T-cell (primary cell): Measurements from ENCODE around the gene DHRSX. TPM values are rescaled to one million over a fixed set of nuclear protein-coding genes. Genes with fewer than 3 reads are reported as not detected.
"Not testable (repeated sequence)": the region's sequence is repeated elsewhere in the genome, so short reads cannot be mapped to it uniquely, and the experiment has no call there.

Source experiments
- ATAC-seq, 4 experiments: fragments of 200-7000 bp in 3 of 4; fragments of 150-1000 bp in 1 of 4; cut with Tn5 transposase; replicated peaks in 1 of 4; 1 replicate in 3 of 4; 2 replicates in 1 of 4; pipeline ENCODE4 v1.10.0; 2021; ENCODE audit warnings: moderate library complexity in 3 of 4, mild to moderate bottlenecking in 2 of 4, moderate number of reproducible peaks in 1 of 4
- CTCF ChIA-PET, 2 donors: fragments of 300-600 bp; sonication (Branson Sonifier 250); formaldehyde crosslinking; loops; one replicate each; lab custom pipeline; 2022; ENCODE audit warnings: antibody characterized with exemption in 2 of 2; lab: Charles Lee
- POLR2A ChIA-PET, 2 donors: fragments of 300-600 bp; sonication (Branson Sonifier 250); formaldehyde crosslinking; loops; one replicate each; lab custom pipeline; 2022; ENCODE audit warnings: antibody characterized with exemption in 2 of 2; lab: Charles Lee
- DNase-seq, 35 experiments: peaks; one replicate each; pipeline versions ENCODE4 v3.0.0 to v3.0.0-alpha.2; 2013 to 2023
- H3K27ac ChIP-seq: one replicate; pipeline ENCODE4 v1.5.1; 2013; ENCODE audit warnings: low read length
- H3K27me3 ChIP-seq, 2 experiments: replicated peaks in 1 of 2; 1 replicate in 1 of 2; 2 replicates in 1 of 2; pipeline versions ENCODE4 v1.6.1 to v1.7.0; 2013; ENCODE audit warnings: low read length in 1 of 2, mixed read lengths in 1 of 2; ENCODE audit not compliant: control insufficient read depth in 2 of 2, insufficient read depth in 2 of 2; ENCODE audit errors: extremely low read depth in 1 of 2
- H3K36me3 ChIP-seq, 2 donors: 1 replicate in 1 of 2; 2 replicates in 1 of 2; pipeline versions ENCODE4 v1.6.1 to v1.7.0; 2013; ENCODE audit warnings: low read length in 1 of 2; ENCODE audit not compliant: control insufficient read depth in 2 of 2, insufficient read depth in 1 of 2; ENCODE audit errors: extremely low read depth in 1 of 2
- H3K4me1 ChIP-seq, 2 experiments: 1 replicate in 1 of 2; 2 replicates in 1 of 2; pipeline versions ENCODE4 v1.6.1 to v1.7.0; 2013; ENCODE audit warnings: low read length in 2 of 2, mixed read lengths in 1 of 2; ENCODE audit not compliant: insufficient read depth in 2 of 2, control insufficient read depth in 1 of 2; ENCODE audit errors: extremely low read depth in 1 of 2
- H3K4me3 ChIP-seq, 2 donors: 1 replicate in 1 of 2; 2 replicates in 1 of 2; pipeline versions ENCODE4 v1.5.1 to v1.7.0; 2013; ENCODE audit warnings: mild to moderate bottlenecking in 2 of 2, low read length in 1 of 2, moderate library complexity in 1 of 2; ENCODE audit not compliant: control insufficient read depth in 1 of 2; ENCODE audit errors: extremely low read depth in 1 of 2
- H3K9me3 ChIP-seq: 2 replicates; pipeline ENCODE4 v1.7.0; 2013
- H3K27ac Mint-ChIP-seq, 2 donors: one replicate each; pipeline ENCODE4 v1.8.0; 2020 to 2021; ENCODE audit warnings: mild to moderate bottlenecking in 2 of 2, mixed read lengths in 2 of 2
- H3K27me3 Mint-ChIP-seq, 2 donors: one replicate each; pipeline ENCODE4 v1.8.0; 2021 to 2022; ENCODE audit warnings: mixed read lengths in 2 of 2
- H3K36me3 Mint-ChIP-seq: one replicate; pipeline ENCODE4 v1.8.0; 2021; ENCODE audit warnings: mixed read lengths
- H3K4me1 Mint-ChIP-seq, 3 donors: one replicate each; pipeline ENCODE4 v1.8.0; 2020 to 2022; ENCODE audit warnings: mixed read lengths in 3 of 3, mild to moderate bottlenecking in 1 of 3
- H3K4me3 Mint-ChIP-seq, 3 donors: one replicate each; pipeline ENCODE4 v1.8.0; 2020 to 2022; ENCODE audit warnings: mild to moderate bottlenecking in 3 of 3, mixed read lengths in 3 of 3, moderate library complexity in 3 of 3
- H3K9me3 Mint-ChIP-seq, 3 donors: one replicate each; pipeline ENCODE4 v1.8.0; 2020 to 2022; ENCODE audit warnings: mixed read lengths in 3 of 3
- WGBS: methylation state at CpG from one replicate; pipeline ENCODE4 v1.1.5; 2013; ENCODE audit warnings: missing lambda C conversion rate; ENCODE audit not compliant: insufficient coverage; 5-methylcytosine and 5-hydroxymethylcytosine counted together
- total RNA-seq, 35 experiments: library from RNA in 6 of 35; stranded (reverse) in 6 of 35; fragments of 120-200 nt in 1 of 35; gene quantifications; one replicate each; pipeline versions ENCODE4 v1.2.1 to v1.2.4 and lab custom pipeline; 2013 to 2026

The DHRSX gene
- total RNA-seq, 5 donors from 2014 or later (not counting 1 experiment from before 2014, with no cell fraction given), result 13.2 to 20.0 (median 15.9) TPM

DNA sequence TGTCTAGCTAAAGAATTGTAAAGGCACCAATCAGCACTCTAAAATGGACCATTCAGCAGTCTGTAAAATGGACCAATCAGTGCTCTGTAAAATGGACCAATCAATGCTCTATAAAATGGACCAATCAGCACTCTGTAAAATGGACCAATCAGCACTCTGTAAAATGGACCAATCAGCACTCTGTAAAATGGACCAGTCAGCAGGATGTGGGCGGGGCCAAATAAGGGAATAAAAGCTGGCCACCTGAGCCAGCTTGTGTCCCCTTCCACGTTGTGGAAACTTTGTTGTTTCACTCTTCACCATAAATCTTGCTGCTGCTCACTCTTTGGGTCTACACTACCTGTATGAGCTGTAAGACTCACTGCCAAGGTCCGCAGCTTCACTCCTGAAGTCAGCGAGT, 230.0 kb downstream of the DHRSX start:
- H3K9me3 ChIP-seq, H3K9me3 Mint-ChIP-seq, H3K27me3 ChIP-seq, DNase-seq, H3K4me3 ChIP-seq, H3K4me1 Mint-ChIP-seq, CTCF ChIA-PET, POLR2A ChIA-PET, H3K4me3 Mint-ChIP-seq, H3K27ac Mint-ChIP-seq, ATAC-seq, H3K27me3 Mint-ChIP-seq, H3K36me3 ChIP-seq, H3K4me1 ChIP-seq, H3K27ac ChIP-seq: not testable (repeated sequence)
- WGBS, result 94% methylated on average over 3 of the region's 4 CpGs
- H3K36me3 Mint-ChIP-seq, result peaks cover 56% of the 10 kb centered on the region

GRCh38 chrX:2267890-2268289, 232.9 kb downstream of the DHRSX start:
- H3K27me3 ChIP-seq, result no peaks in the 10 kb centered on the region
- Mint-ChIP-seq H3K27ac (no peak overlapping the region), H3K27me3 (no peaks in the 10 kb centered on the region), H3K9me3 (peaks cover 0 to 3% (median 0%) of the 10 kb centered on the region in 3 donors), H3K4me3 (peak overlapping the region in 1 of 3 donors; percentile 13), H3K36me3 (peaks cover 58% of the 10 kb centered on the region), H3K4me1 (no peaks in the 10 kb centered on the region)
- POLR2A ChIA-PET, result no interaction called here
- H3K4me1 ChIP-seq, result no peaks in the 10 kb centered on the region
- ATAC-seq (no peak), DNase-seq (no peak)
- WGBS, result 100% methylated on average over 4 of the region's 8 CpGs
- no peaks in the 10 kb centered on the region for H3K9me3 ChIP-seq
- H3K27ac ChIP-seq, result no peak overlapping the region
- peaks cover 10 to 11% of the 10 kb centered on the region in 2 donors for H3K36me3 ChIP-seq
- CTCF ChIA-PET, result no interaction called here
- no peak overlapping the region for H3K4me3 ChIP-seq

- Histone ChIP-seq H3K9me3 (no peaks in the 10 kb centered on the region), H3K36me3 (peaks cover 10 to 11% of the 10 kb centered on the region in 2 donors), H3K27me3 (no peaks in the 10 kb centered on the region), H3K4me1 (no peaks in the 10 kb centered on the region), H3K4me3 (no peak overlapping the region), H3K27ac (no peak overlapping the region)
- ChIA-PET POLR2A (no interaction called here), CTCF (no interaction called here)
- H3K4me3 Mint-ChIP-seq, result no peak overlapping the region
- peaks cover 0 to 4% (median 0%) of the 10 kb centered on the region in 3 donors for H3K4me1 Mint-ChIP-seq
- H3K36me3 Mint-ChIP-seq, result peaks cover 59% of the 10 kb centered on the region
- H3K9me3 Mint-ChIP-seq, result peaks cover 0 to 3% (median 0%) of the 10 kb centered on the region in 3 donors
- no peak for ATAC-seq
- no peaks in the 10 kb centered on the region for H3K27me3 Mint-ChIP-seq
- H3K27ac Mint-ChIP-seq, result no peak overlapping the region
- DNase-seq, result peak in 1 of 35 experiments; percentile 4
- 94% methylated on average over 24 of the region's 26 CpGs for WGBS
These were observed 234.1 kb downstream of the DHRSX start for GRCh38 chrX:2266445-2267349.

DNA sequence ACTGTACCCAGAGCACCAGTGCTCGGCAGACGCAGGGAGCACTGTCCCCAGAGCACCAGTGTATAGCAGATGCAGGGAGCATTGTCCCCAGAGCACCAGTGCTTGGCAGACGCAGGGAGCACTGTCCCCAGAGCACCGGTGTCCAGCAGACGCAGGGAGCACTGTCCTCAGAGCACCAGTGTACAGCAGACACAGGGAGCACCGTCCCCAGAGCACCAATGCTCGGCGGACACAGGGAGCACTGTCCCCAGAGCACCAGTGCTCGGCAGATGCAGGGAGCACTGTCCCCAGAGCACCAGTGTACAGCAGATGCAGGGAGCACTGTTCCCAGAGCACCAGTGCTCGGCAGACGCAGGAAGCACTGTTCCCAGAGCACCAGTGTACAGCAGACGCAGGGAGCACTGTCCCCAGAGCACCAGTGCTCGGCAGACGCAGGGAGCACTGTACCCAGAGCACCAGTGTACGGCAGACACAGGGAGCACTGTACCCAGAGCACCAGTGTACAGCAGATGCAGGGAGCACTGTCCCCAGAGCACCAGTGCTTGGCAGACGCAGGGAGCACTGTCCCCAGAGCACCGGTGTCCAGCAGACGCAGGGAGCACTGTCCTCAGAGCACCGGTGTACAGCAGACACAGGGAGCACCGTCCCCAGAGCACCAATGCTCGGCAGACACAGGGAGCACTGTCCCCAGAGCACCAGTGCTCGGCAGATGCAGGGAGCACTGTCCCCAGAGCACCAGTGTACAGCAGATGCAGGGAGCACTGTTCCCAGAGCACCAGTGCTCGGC, 234.9 kb downstream of the DHRSX start:
- H3K36me3 Mint-ChIP-seq, result peaks cover 56% of the 10 kb centered on the region
- H3K4me3 ChIP-seq, CTCF ChIA-PET, POLR2A ChIA-PET, ATAC-seq, H3K27ac ChIP-seq, H3K36me3 ChIP-seq, H3K9me3 Mint-ChIP-seq, H3K9me3 ChIP-seq, DNase-seq, H3K27me3 ChIP-seq, H3K4me1 Mint-ChIP-seq, H3K4me3 Mint-ChIP-seq, H3K27ac Mint-ChIP-seq, H3K27me3 Mint-ChIP-seq, H3K4me1 ChIP-seq: not testable (repeated sequence)
- 95% methylated on average over 8 of the region's 23 CpGs for WGBS

DNA sequence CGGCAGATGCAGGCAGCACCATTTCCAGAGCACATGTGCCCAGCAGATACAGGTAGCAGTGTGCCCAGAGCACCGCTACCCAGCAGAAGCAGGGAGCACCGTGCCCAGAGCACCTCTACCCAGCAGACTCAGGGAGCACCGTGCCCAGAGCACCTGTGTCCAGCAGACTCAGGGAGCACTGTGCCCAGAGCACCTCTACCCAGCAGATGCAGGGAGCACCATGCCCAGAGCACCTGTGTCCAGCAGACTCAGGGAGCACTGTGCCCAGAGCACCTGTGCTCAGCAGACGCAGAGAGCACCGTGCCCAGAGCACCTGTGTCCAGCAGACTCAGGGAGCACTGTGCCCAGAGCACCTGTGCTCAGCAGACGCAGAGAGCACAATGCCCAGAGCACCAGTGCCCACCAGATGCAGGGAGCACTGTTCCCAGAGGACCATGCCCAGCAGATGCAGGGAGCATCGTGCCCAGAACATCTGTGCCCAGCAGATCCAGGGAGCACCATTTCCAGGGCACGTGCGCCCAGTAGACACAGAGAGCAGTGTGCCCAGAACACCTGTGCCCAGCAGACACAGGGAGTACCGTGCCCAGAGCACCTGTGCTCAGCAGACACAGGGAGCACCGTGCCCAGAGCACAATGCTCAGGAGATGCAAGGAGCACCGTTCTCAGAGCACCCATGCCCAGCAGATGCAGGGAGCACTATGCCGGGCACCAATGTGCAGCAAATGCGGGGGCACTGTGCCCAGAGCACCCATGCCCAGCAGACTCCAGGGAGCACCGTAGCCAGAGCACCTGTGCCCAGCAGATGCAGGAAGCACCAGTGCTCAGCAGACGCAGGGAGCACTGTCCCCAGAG, 236.4 kb downstream of the DHRSX start:
- no peaks in the 10 kb centered on the region for H3K4me1 ChIP-seq
- 90% methylated on average over 16 of the region's 17 CpGs for WGBS

GRCh38 chrX:2263203-2263602, 237.6 kb downstream of the DHRSX start:
- H3K36me3 Mint-ChIP-seq, result peaks cover 66% of the 10 kb centered on the region
- CTCF ChIA-PET, result no interaction called here
- H3K9me3 ChIP-seq, result no peaks in the 10 kb centered on the region
- H3K4me1 Mint-ChIP-seq, result peaks cover 0 to 4% (median 0%) of the 10 kb centered on the region in 3 donors
- no peaks in the 10 kb centered on the region for H3K4me1 ChIP-seq
- POLR2A ChIA-PET, result no interaction called here
- no CpG with 5 or more reads among the region's 10 CpGs for WGBS
- H3K4me3 Mint-ChIP-seq, result no peak overlapping the region
- H3K9me3 Mint-ChIP-seq, result peaks cover 0 to 2% (median 0%) of the 10 kb centered on the region in 3 donors
- H3K27ac Mint-ChIP-seq, result no peak overlapping the region
- no peak overlapping the region for H3K27ac ChIP-seq
- ATAC-seq (no peak), DNase-seq (peak in 2 of 35 experiments; percentile 10 to 16)
- H3K27me3 Mint-ChIP-seq, result no peaks in the 10 kb centered on the region
- no peak overlapping the region for H3K4me3 ChIP-seq
- peaks cover 6 to 9% of the 10 kb centered on the region in 2 donors for H3K36me3 ChIP-seq
- no peaks in the 10 kb centered on the region for H3K27me3 ChIP-seq

More for the DNA sequence above, 236.4 kb downstream of the DHRSX start:
- ChIA-PET CTCF (no interaction called here), POLR2A (no interaction called here)
- Mint-ChIP-seq H3K4me1 (peaks cover 0 to 4% (median 0%) of the 10 kb centered on the region in 3 donors), H3K9me3 (peaks cover 0 to 2% (median 0%) of the 10 kb centered on the region in 3 donors), H3K36me3 (peaks cover 58% of the 10 kb centered on the region), H3K27me3 (no peaks in the 10 kb centered on the region), H3K27ac (no peak overlapping the region), H3K4me3 (no peak overlapping the region)
- ATAC-seq (no peak), DNase-seq (no peak)
- Histone ChIP-seq H3K9me3 (no peaks in the 10 kb centered on the region), H3K36me3 (peaks cover 6 to 9% of the 10 kb centered on the region in 2 donors), H3K27me3 (no peaks in the 10 kb centered on the region), H3K27ac (no peak overlapping the region), H3K4me3 (no peak overlapping the region)
